T-helper 2 cell treated with Interferon-gamma antibody and Interleukin-4, amounts not matched to agents 100 ng/mL and 5 ng/mL, for 36 hours (primary cell): ENCODE results near the gene ZNF747. TPM values are rescaled to one million over a fixed set of nuclear protein-coding genes. Genes with fewer than 3 reads are reported as not detected.

ENCODE experiments used
- intact Hi-C: fragments of 100-400 bp; cut with micrococcal nuclease; formaldehyde crosslinking; loops from one replicate; pipeline ENCODE4 v1.15.1; 2023
- total RNA-seq: library from RNA; stranded (reverse); gene quantifications from 2 replicates; pipeline ENCODE4 v1.2.3, GENCODE V29; 2022

Gene ZNF747
- total RNA-seq, 1 donor from 2014 or later = 12.1 TPM

GRCh38 chr16:30521476-30521872, 13.2 kb downstream of the ZNF747 start:
- intact Hi-C loops = no loop called here

GRCh38 chr16:30519120-30520049, 15.3 kb downstream of the ZNF747 start:
- intact Hi-C loops = no loop called here

- intact Hi-C loops = no loop called here
Observed at GRCh38 chr16:30518552-30518951, 16.1 kb downstream of the ZNF747 start.

- intact Hi-C loops = no loop called here
Observed at GRCh38 chr16:30515275-30515674, 19.4 kb downstream of the ZNF747 start.

GRCh38 chr16:30511509-30511908, 23.1 kb downstream of the ZNF747 start:
- intact Hi-C loops = no loop called here

- intact Hi-C loops = no loop called here
Observed at GRCh38 chr16:30510376-30510938, 24.2 kb downstream of the ZNF747 start.

- intact Hi-C loops = no loop called here
Observed at GRCh38 chr16:30509081-30509765, 25.4 kb downstream of the ZNF747 start.

- intact Hi-C loops = no loop called here
Observed at GRCh38 chr16:30503403-30504296, 31.0 kb downstream of the ZNF747 start.

- intact Hi-C loops = no loop called here
Observed at GRCh38 chr16:30499284-30499683, 35.4 kb downstream of the ZNF747 start.

- intact Hi-C loops = no loop called here
Observed at GRCh38 chr16:30494709-30495108, 39.9 kb downstream of the ZNF747 start.

GRCh38 chr16:30493941-30494488, 40.6 kb downstream of the ZNF747 start:
- intact Hi-C loops = no loop called here

- intact Hi-C loops = no loop called here
Observed at GRCh38 chr16:30491744-30492308, 42.8 kb downstream of the ZNF747 start.

GRCh38 chr16:30491229-30491628, 43.4 kb downstream of the ZNF747 start:
- intact Hi-C loops = no loop called here

- intact Hi-C loops = no loop called here
Observed at GRCh38 chr16:30490210-30490609, 44.4 kb downstream of the ZNF747 start.

- intact Hi-C loops = no loop called here
Observed at GRCh38 chr16:30488764-30489605, 45.7 kb downstream of the ZNF747 start.

- intact Hi-C loops = no loop called here
Observed at GRCh38 chr16:30485818-30486436, 48.7 kb downstream of the ZNF747 start.

GRCh38 chr16:30484887-30485286, 49.8 kb downstream of the ZNF747 start:
- intact Hi-C loops = no loop called here

- intact Hi-C loops = no loop called here
Observed at GRCh38 chr16:30482366-30482765, 52.3 kb downstream of the ZNF747 start.

GRCh38 chr16:30481381-30481780, 53.3 kb downstream of the ZNF747 start:
- intact Hi-C loops = no loop called here
